ENCODE measurements around the gene OSM. TPM values are rescaled to one million over a fixed set of nuclear protein-coding genes. Genes with fewer than 3 reads are reported as not detected.

The OSM gene
- total and polyA plus RNA-seq, 5 experiments from 2014 or later, result 0.81 to 11.6 (median 4.4) TPM

- Mint-ChIP-seq H3K27ac (peak overlapping the region in 8 of 10 donors; percentile 1 to 86 (median 47)), H3K27me3 (no peaks in the 10 kb centered on the region), H3K9me3 (no peaks in the 10 kb centered on the region), H3K36me3 (no peaks in the 10 kb centered on the region), H3K4me1 (peaks cover 36 to 70% (median 67%) of the 10 kb centered on the region in 4 donors), H3K4me3 (no peak overlapping the region)
- DNase-seq (no peak), ATAC-seq (no peak)
- POLR2A ChIA-PET, result no interaction called here
Observed at GRCh38 chr22:30225220-30225927, 41.3 kb downstream of the OSM start.

DNA sequence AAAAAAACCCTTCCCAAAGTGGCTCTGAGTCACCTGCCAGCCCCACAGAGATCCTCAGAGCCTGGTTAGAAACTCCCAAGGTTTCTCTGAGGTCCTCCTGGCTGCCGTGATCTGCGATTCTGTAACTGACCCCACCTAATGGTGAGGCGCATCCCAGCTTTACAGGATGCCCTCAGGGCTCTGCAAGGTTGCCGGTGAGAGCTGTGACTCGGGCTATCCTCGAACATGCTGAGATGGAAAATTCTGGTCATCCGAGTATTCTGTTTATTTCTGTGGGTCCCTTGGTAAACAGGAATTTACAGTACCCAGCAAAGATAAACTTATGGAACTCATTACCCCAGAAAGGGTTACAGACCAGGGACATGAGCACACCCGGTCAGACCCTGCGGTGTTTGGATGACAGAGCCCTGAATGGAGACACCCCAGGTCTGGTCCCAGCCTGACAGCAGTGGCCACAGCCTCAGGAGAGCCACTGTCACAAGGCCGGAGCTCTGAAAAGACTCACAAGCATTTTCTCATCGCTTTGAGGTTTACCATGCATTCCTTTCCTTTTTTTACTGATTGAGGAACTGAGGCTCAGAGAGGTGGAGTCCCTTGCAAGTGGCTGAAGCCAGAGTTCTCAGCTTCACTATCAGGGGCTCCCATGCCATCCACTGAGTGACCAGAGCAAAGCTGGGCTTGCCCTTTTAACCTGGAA is 42.3 kb downstream of the OSM start:
- no peak for DNase-seq

GRCh38 chr22:30223303-30223702 is 43.3 kb downstream of the OSM start:
- Mint-ChIP-seq H3K27me3 (no peaks in the 10 kb centered on the region), H3K4me3 (no peak overlapping the region), H3K27ac (peak overlapping the region in 8 of 10 donors; percentile 46 to 94 (median 58)), H3K9me3 (no peaks in the 10 kb centered on the region), H3K36me3 (no peaks in the 10 kb centered on the region), H3K4me1 (peaks cover 43 to 83% (median 76%) of the 10 kb centered on the region in 4 donors)
- POLR2A ChIA-PET, result no interaction called here
- DNase-seq (no peak), ATAC-seq (no peak)

More for the DNA sequence above, 42.3 kb downstream of the OSM start:
- no peak for ATAC-seq
- Mint-ChIP-seq H3K27me3 (no peaks in the 10 kb centered on the region), H3K4me3 (no peak overlapping the region), H3K36me3 (no peaks in the 10 kb centered on the region), H3K9me3 (no peaks in the 10 kb centered on the region), H3K4me1 (peaks cover 46 to 81% (median 77%) of the 10 kb centered on the region in 4 donors), H3K27ac (peak overlapping the region in 8 of 10 donors; percentile 6 to 94 (median 49))
- POLR2A ChIA-PET, result no interaction called here

- H3K4me3 Mint-ChIP-seq, result no peak overlapping the region
- H3K4me1 Mint-ChIP-seq, result peaks cover 40 to 77% (median 67%) of the 10 kb centered on the region in 4 donors
- POLR2A ChIA-PET, result interaction anchor here (0.5 kb wide), 1 partner anchor 144 kb away, joined by 3 read pairs; no protein-coding TSS in a partner anchor
- no peaks in the 10 kb centered on the region for H3K27me3 Mint-ChIP-seq
- H3K27ac Mint-ChIP-seq, result peak overlapping the region in 6 of 10 donors; percentile 29 to 94 (median 88)
- ATAC-seq (no peak), DNase-seq (no peak)
- no peaks in the 10 kb centered on the region for H3K36me3 Mint-ChIP-seq
- no peaks in the 10 kb centered on the region for H3K9me3 Mint-ChIP-seq
Observed at GRCh38 chr22:30222321-30222720, 44.3 kb downstream of the OSM start.

- Mint-ChIP-seq H3K27me3 (no peaks in the 10 kb centered on the region), H3K4me3 (peak overlapping the region; percentile 66 to 86 (median 78)), H3K36me3 (no peaks in the 10 kb centered on the region), H3K4me1 (peaks cover 37 to 71% (median 61%) of the 10 kb centered on the region in 4 donors), H3K9me3 (no peaks in the 10 kb centered on the region), H3K27ac (peak overlapping the region; percentile 77 to 95 (median 90))
- ATAC-seq, result peak; percentile 79 to 90
- POLR2A ChIA-PET, result no interaction called here
- DNase-seq, result peak; percentile 19 to 79 (median 60)
Observed at GRCh38 chr22:30221121-30221992, 45.3 kb downstream of the OSM start.

- Mint-ChIP-seq H3K27ac (peak overlapping the region; percentile 77 to 95 (median 90)), H3K9me3 (no peaks in the 10 kb centered on the region), H3K4me1 (peaks cover 39 to 63% (median 53%) of the 10 kb centered on the region in 4 donors), H3K27me3 (no peaks in the 10 kb centered on the region), H3K4me3 (peak overlapping the region; percentile 66 to 86 (median 78)), H3K36me3 (no peaks in the 10 kb centered on the region)
- DNase-seq (no peak), ATAC-seq (no peak)
- POLR2A ChIA-PET, result interaction anchor here (0.6 kb wide), 1 partner anchor 1028 kb away, joined by 3 read pairs; no protein-coding TSS in a partner anchor
Observed at GRCh38 chr22:30220338-30221012, 46.2 kb downstream of the OSM start.

DNA sequence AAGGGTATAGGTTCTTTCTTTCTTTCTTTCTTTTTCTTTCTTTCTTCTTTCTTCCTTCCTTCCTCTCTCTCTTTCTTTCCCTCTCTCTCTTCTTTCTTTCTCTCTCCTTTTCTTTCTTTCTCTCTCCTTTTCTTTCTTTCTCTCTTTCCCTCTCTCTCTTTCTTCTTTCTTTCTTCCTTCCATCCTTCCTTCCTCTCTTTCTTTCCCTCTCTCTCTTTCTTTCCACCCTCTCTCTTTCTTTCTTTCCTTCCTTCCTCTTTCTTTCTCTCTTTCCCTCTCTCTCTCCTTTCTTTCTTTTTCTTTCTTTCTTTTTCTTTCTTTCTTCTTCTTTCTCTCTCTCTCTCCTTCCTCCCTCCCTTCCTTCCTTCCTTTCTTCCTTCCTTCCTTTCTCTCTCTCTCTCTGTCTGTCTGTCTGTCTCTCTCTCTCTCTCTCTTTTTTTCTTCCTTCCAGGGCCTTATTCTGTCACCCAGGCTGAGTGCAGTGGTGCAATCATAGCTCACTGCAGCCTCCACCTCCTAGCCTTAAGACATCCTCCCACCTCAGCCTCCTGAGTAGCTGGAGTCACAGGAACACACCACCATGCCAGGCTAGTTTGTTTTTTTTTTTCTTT is 46.9 kb downstream of the OSM start:
- Mint-ChIP-seq H3K27ac (peak overlapping the region in 9 of 10 donors; percentile 20 to 94 (median 89)), H3K36me3 (no peaks in the 10 kb centered on the region), H3K4me3 (peak overlapping the region in 8 of 10 donors; percentile 16 to 86 (median 78)), H3K27me3 (no peaks in the 10 kb centered on the region), H3K4me1 (peaks cover 35 to 60% (median 48%) of the 10 kb centered on the region in 4 donors), H3K9me3 (no peaks in the 10 kb centered on the region)
- POLR2A ChIA-PET, result interaction anchor here (0.6 kb wide), 1 partner anchor 1029 kb away, joined by 3 read pairs; no protein-coding TSS in a partner anchor
- DNase-seq, result no peak
- ATAC-seq, result no peak

DNA sequence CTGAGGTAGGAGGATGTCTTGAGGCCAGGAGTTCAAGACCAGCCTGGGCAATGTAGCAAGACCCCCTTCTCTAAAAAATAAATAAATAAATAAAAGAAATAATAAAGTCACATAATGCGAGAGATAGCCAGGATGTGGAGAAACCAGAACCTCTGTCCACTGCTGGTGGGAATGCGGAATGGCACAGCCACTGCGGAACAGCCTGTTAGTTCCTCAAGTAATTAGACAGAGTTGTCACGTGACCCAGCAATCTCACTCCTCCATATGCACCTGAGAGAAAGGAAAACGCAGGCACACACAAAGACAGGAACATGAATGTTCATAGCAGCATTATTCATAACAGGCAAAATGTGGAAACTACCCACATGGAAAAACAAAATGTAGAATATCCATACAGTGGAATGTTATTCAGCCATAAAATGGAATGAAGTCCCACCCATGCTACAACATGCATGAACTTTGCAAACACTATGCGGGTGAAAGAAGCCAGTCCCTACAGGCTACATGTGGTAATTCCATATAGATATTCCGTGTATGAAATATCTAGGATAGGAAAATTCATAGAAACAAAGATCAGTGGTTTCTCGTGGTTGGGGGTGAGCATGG is 47.5 kb downstream of the OSM start:
- Mint-ChIP-seq H3K9me3 (no peaks in the 10 kb centered on the region), H3K36me3 (no peaks in the 10 kb centered on the region), H3K27ac (peak overlapping the region in 2 of 10 donors; percentile 22 to 89), H3K4me1 (peaks cover 35 to 60% (median 46%) of the 10 kb centered on the region in 4 donors), H3K4me3 (peak overlapping the region in 3 of 10 donors; percentile 13 to 81 (median 80)), H3K27me3 (no peaks in the 10 kb centered on the region)
- POLR2A ChIA-PET, result no interaction called here
- ATAC-seq (no peak), DNase-seq (no peak)

DNA sequence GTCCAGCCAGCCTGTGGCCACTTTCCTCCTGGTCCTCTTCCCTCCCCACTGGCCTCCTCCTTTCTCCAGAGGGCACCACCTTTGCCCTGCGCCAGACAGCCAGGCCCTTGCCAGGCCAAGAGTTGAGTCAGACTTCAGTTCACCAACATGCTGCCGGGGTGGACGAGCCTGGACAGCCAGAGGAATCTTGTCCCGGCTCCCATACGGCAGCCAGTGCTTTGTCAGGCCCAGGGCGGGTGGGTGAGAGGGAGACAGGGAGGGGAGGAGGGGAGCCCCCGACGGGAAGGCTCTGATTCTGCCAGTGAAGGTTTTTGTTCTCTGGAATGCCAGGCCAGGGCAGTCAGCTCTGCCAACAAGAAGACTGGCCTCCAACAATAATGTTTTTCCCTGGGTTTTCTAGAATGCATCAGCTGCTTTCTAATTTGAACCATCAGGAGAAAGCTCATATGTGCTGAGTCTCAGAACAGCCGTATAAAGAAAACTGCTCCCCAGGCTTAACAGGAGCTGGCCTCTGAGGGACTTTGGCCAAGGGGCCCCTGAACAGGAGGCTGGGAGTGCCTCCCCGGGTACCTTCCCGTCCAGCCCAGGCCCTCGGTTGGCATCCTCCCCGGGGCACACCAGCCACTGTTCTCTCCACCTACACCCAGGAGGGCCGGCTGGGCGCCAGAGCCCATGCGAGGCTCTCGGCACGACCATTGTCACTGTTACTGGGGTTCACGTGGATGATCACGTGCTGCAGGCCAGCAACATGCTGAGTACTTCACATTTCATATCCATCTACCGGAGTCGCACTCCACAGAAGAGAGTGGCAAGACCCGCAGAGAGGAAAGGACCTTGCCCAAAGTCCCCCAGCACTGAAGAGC is 48.7 kb downstream of the OSM start:
- H3K36me3 Mint-ChIP-seq, result no peaks in the 10 kb centered on the region
- peak overlapping the region in 3 of 10 donors; percentile 10 to 57 (median 27) for H3K27ac Mint-ChIP-seq
- no peak for ATAC-seq
- H3K9me3 Mint-ChIP-seq, result no peaks in the 10 kb centered on the region
- no peak overlapping the region for H3K4me3 Mint-ChIP-seq
- H3K27me3 Mint-ChIP-seq, result no peaks in the 10 kb centered on the region
- POLR2A ChIA-PET, result interaction anchor here (0.6 kb wide), 1 partner anchor 16 kb away, joined by 4 read pairs; no protein-coding TSS in a partner anchor
- no peak for DNase-seq
- H3K4me1 Mint-ChIP-seq, result peaks cover 36 to 55% (median 44%) of the 10 kb centered on the region in 4 donors

DNA sequence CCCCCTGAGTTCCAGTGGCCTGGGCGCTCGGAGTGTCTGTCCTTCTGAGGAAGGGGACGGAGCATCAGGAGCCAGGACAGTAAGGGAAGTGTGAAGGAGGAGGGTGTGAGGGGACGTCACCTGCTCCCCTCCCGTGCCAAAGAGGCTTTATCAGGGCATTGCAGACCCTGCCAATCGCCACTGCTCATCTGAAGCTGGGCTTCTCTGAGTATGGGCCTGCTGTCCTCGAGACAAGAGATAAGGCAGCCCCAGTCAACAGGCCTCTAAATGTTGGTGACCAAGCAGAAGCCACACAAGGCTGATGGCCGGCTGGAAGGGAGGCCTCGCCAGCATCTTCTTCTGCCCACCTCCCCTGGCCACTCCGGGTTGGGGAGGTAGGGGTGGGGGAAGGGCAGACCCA is 49.9 kb downstream of the OSM start:
- no peaks in the 10 kb centered on the region for H3K27me3 Mint-ChIP-seq
- no peak overlapping the region for H3K27ac Mint-ChIP-seq
- POLR2A ChIA-PET, result no interaction called here
- DNase-seq, result no peak
- ATAC-seq, result no peak
- no peaks in the 10 kb centered on the region for H3K36me3 Mint-ChIP-seq
- no peak overlapping the region for H3K4me3 Mint-ChIP-seq
- peaks cover 31 to 45% (median 38%) of the 10 kb centered on the region in 4 donors for H3K4me1 Mint-ChIP-seq
- H3K9me3 Mint-ChIP-seq, result no peaks in the 10 kb centered on the region

Measured in naive thymus-derived CD8-positive, alpha-beta T cell (primary cell).